H9 (cell line): Measurements from ENCODE around the gene ODR4. TPM values are rescaled to one million over a fixed set of nuclear protein-coding genes. Genes with fewer than 3 reads are reported as not detected.

Experiments
- DNase-seq: peaks from one replicate; pipeline ENCODE4 v3.0.0-alpha.2; 2017
- H2AFZ ChIP-seq: one replicate; pipeline ENCODE4 v1.6.1; 2013; ENCODE audit warnings: mild to moderate bottlenecking, low read length, control low read depth, moderate library complexity
- H2AK5ac ChIP-seq: 2 replicates; pipeline ENCODE4 v1.6.1; 2013; ENCODE audit warnings: low read length, control low read depth, mixed read lengths; ENCODE audit not compliant: insufficient read length
- H2BK120ac ChIP-seq: one replicate; pipeline ENCODE4 v1.6.1; 2013; ENCODE audit warnings: low read depth, mild to moderate bottlenecking, low read length, control low read depth, inconsistent platforms; ENCODE audit not compliant: poor library complexity, severe bottlenecking
- H2BK12ac ChIP-seq: 2 replicates; pipeline ENCODE4 v1.6.1; 2013; ENCODE audit warnings: low read length, control low read depth, mixed read lengths, low read depth; ENCODE audit not compliant: insufficient read length
- H2BK15ac ChIP-seq: 2 replicates; pipeline ENCODE4 v1.6.1; 2013; ENCODE audit warnings: low read depth, low read length, control low read depth
- H2BK20ac ChIP-seq: one replicate; pipeline ENCODE4 v1.6.1; 2013; ENCODE audit warnings: low read depth, mild to moderate bottlenecking, low read length, control low read depth, inconsistent platforms; ENCODE audit not compliant: poor library complexity, severe bottlenecking
- H2BK5ac ChIP-seq: 2 replicates; pipeline ENCODE4 v1.6.1; 2013; ENCODE audit warnings: low read length, control low read depth, mixed read lengths; ENCODE audit not compliant: insufficient read length
- H3K14ac ChIP-seq: 2 replicates; pipeline ENCODE4 v1.6.1; 2013; ENCODE audit warnings: low read length, control low read depth; ENCODE audit not compliant: insufficient read depth
- H3K18ac ChIP-seq: 2 replicates; pipeline ENCODE4 v1.6.1; 2013; ENCODE audit warnings: low read depth, mild to moderate bottlenecking, mixed read lengths, low read length, control low read depth; ENCODE audit not compliant: insufficient read length
- H3K23ac ChIP-seq: 2 replicates; pipeline ENCODE4 v1.6.1; 2013; ENCODE audit warnings: low read length, control low read depth, mixed read lengths, low read depth; ENCODE audit not compliant: insufficient read length
- H3K23me2 ChIP-seq: 2 replicates; pipeline ENCODE4 v1.6.1; 2013; ENCODE audit warnings: low read depth, mild to moderate bottlenecking, mixed read lengths, low read length, control low read depth; ENCODE audit not compliant: insufficient read length, poor library complexity, severe bottlenecking
- H3K27ac ChIP-seq: 2 replicates; pipeline ENCODE4 v1.5.1; 2013; ENCODE audit warnings: low read length, control low read depth, mixed read lengths, low read depth; ENCODE audit not compliant: insufficient read length
- H3K27me3 ChIP-seq: 2 replicates; pipeline ENCODE4 v1.6.1; 2013; ENCODE audit warnings: low read length, control low read depth, inconsistent platforms; ENCODE audit not compliant: insufficient read depth
- H3K4ac ChIP-seq: 2 replicates; pipeline ENCODE4 v1.6.1; 2013; ENCODE audit warnings: low read depth, mild to moderate bottlenecking, control low read depth, inconsistent platforms, low read length, moderate library complexity
- H3K4me1 ChIP-seq: 2 replicates; pipeline ENCODE4 v1.6.1; 2013; ENCODE audit warnings: low read length, control low read depth, inconsistent platforms; ENCODE audit not compliant: insufficient read depth
- H3K4me2 ChIP-seq: 2 replicates; pipeline ENCODE4 v1.6.1; 2013; ENCODE audit warnings: low read length, control low read depth, mixed read lengths; ENCODE audit not compliant: insufficient read length, insufficient read depth
- H3K56ac ChIP-seq: 2 replicates; pipeline ENCODE4 v1.6.1; 2013; ENCODE audit warnings: low read depth, mild to moderate bottlenecking, mixed read lengths, low read length, control low read depth; ENCODE audit not compliant: insufficient read length
- H3K79me1 ChIP-seq: 2 replicates; pipeline ENCODE4 v1.6.1; 2013; ENCODE audit warnings: low read depth, mild to moderate bottlenecking, moderate library complexity, low read length, control low read depth, inconsistent platforms; ENCODE audit not compliant: insufficient read depth, poor library complexity, severe bottlenecking
- H3K79me2 ChIP-seq: 2 replicates; pipeline ENCODE4 v1.6.1; 2013; ENCODE audit warnings: low read length, control low read depth, inconsistent platforms; ENCODE audit not compliant: insufficient read depth
- H3K9ac ChIP-seq: 2 replicates; pipeline ENCODE4 v1.6.1; 2013; ENCODE audit warnings: low read length, control low read depth, mixed read lengths; ENCODE audit not compliant: insufficient read length; ENCODE audit errors: extremely low read depth
- H3K9me3 ChIP-seq: one replicate; pipeline ENCODE4 v1.6.1; 2013; ENCODE audit warnings: low read depth, low read length, inconsistent platforms; ENCODE audit not compliant: control insufficient read depth
- H3T11ph ChIP-seq: one replicate; pipeline ENCODE4 v1.6.1; 2013; ENCODE audit warnings: mild to moderate bottlenecking, low read length, control low read depth, inconsistent platforms
- H4K20me1 ChIP-seq: one replicate; pipeline ENCODE4 v1.6.1; 2013; ENCODE audit not compliant: control insufficient read depth, insufficient read length, insufficient read depth
- H4K5ac ChIP-seq: 2 replicates; pipeline ENCODE4 v1.6.1; 2013; ENCODE audit warnings: low read depth, mild to moderate bottlenecking, mixed read lengths, low read length, control low read depth; ENCODE audit not compliant: insufficient read length
- H4K8ac ChIP-seq: replicated peaks from 2 replicates; pipeline ENCODE4 v1.6.1; 2013; ENCODE audit warnings: low read length, control low read depth, mixed read lengths, low read depth; ENCODE audit not compliant: insufficient read length
- H4K91ac ChIP-seq: 2 replicates; pipeline ENCODE4 v1.6.1; 2013; ENCODE audit warnings: low read depth, mild to moderate bottlenecking, moderate library complexity, mixed read lengths, low read length, control low read depth; ENCODE audit not compliant: insufficient read length
- H3K27ac Mint-ChIP-seq, 3 experiments: 2 replicates in 2 of 3; 3 replicates in 1 of 3; pipeline ENCODE4 v1.8.0; 2020 to 2021; ENCODE audit warnings: mixed read lengths in 3 of 3, mild to moderate bottlenecking in 1 of 3, moderate library complexity in 1 of 3
- H3K27me3 Mint-ChIP-seq: 2 replicates; pipeline ENCODE4 v1.8.0; 2021; ENCODE audit warnings: low read depth, mild to moderate bottlenecking, moderate library complexity, mixed read lengths
- H3K36me3 Mint-ChIP-seq, 3 experiments: 2 replicates in 2 of 3; 3 replicates in 1 of 3; pipeline ENCODE4 v1.8.0; 2020 to 2021; ENCODE audit warnings: low read depth in 3 of 3, mixed read lengths in 3 of 3; ENCODE audit not compliant: insufficient read depth in 1 of 3
- H3K4me1 Mint-ChIP-seq, 2 experiments: 2 replicates each; pipeline ENCODE4 v1.8.0; 2020; ENCODE audit warnings: mixed read lengths in 2 of 2
- H3K4me3 Mint-ChIP-seq, 2 experiments: 2 replicates in 1 of 2; 3 replicates in 1 of 2; pipeline ENCODE4 v1.8.0; 2020 to 2021; ENCODE audit warnings: mild to moderate bottlenecking in 2 of 2, mixed read lengths in 2 of 2, moderate library complexity in 1 of 2
- H3K9me3 Mint-ChIP-seq, 2 experiments: 2 replicates in 1 of 2; 3 replicates in 1 of 2; pipeline ENCODE4 v1.8.0; 2020; ENCODE audit warnings: mild to moderate bottlenecking in 2 of 2, mixed read lengths in 2 of 2, moderate library complexity in 1 of 2
- WGBS: extraction: QIAGEN DNeasy Blood & Tissue Kit; methylation state at CpG from one replicate; pipeline ENCODE4 v1.1.7; 2013; ENCODE audit warnings: missing lambda C conversion rate, low lambda C conversion rate, mixed read lengths; ENCODE audit not compliant: insufficient read length; ENCODE audit errors: extremely low coverage; 5-methylcytosine and 5-hydroxymethylcytosine counted together
- total RNA-seq: library from RNA; stranded (reverse); gene quantifications from 2 replicates; pipeline ENCODE4 v1.2.1, GENCODE V29; 2021
- TF ChIP-seq, protein P1 (sequence below): fragments of 200-600 bp; sonication (generic); conservative IDR thresholded peaks from 3 replicates; pipeline ENCODE4 v1.8.0; 2021; ENCODE audit warnings: antibody characterized with exemption, mild to moderate bottlenecking

The ODR4 gene
- total RNA-seq, 1 experiment from 2014 or later: 17.1 TPM

DNA sequence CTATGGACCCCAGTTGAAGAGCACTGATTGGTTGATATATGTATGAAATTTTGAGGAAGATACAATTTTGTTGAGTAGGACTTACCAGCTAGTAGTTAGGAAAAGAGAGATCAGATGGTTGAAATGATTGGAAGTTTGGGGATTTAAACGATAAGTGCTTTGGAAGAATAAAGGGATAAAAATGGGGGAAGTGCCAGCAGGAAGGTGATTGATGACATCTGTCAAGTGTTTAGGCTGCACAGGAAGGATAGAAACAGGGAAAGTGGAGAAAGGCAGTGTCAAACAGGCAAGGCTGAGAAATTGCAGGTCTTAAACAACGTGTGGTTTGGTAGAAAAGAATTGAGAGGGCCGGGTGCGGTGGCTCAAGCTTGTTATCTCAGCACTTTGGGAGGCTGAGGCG lies 62.9 kb downstream of the ODR4 start:
- no peak overlapping the region for H3T11ph ChIP-seq
- Mint-ChIP-seq H3K9me3 (no peaks in the 10 kb centered on the region), H3K4me1 (peaks cover 5% of the 10 kb centered on the region in 2 experiments), H3K27me3 (no peaks in the 10 kb centered on the region), H3K4me3 (no peak overlapping the region), H3K27ac (peak overlapping the region in 1 of 3 experiments; percentile 0; a peak in 1 of 7 replicates), H3K36me3 (no peaks in the 10 kb centered on the region)
- H3K14ac ChIP-seq: no peak overlapping the region
- H2BK120ac ChIP-seq: no peak overlapping the region
- no peak overlapping the region for H3K23ac ChIP-seq
- no peak overlapping the region for H3K9ac ChIP-seq
- H2BK20ac ChIP-seq: no peak overlapping the region
- H3K4me2 ChIP-seq: no peak overlapping the region
- H3K27ac ChIP-seq: no peak overlapping the region
- no peak overlapping the region for H2BK12ac ChIP-seq
- H3K56ac ChIP-seq: no peak overlapping the region
- H4K20me1 ChIP-seq: no peaks in the 10 kb centered on the region
- no peak overlapping the region for H4K8ac ChIP-seq
- H3K27me3 ChIP-seq: no peaks in the 10 kb centered on the region
- no peaks in the 10 kb centered on the region for H3K23me2 ChIP-seq
- H2AK5ac ChIP-seq: no peak overlapping the region
- H3K9me3 ChIP-seq: no peaks in the 10 kb centered on the region
- no peak overlapping the region for H2BK15ac ChIP-seq
- no peak overlapping the region for H3K4ac ChIP-seq
- no peaks in the 10 kb centered on the region for H3K79me1 ChIP-seq
- H3K79me2 ChIP-seq: no peaks in the 10 kb centered on the region
- TF ChIP-seq, protein P1, sequence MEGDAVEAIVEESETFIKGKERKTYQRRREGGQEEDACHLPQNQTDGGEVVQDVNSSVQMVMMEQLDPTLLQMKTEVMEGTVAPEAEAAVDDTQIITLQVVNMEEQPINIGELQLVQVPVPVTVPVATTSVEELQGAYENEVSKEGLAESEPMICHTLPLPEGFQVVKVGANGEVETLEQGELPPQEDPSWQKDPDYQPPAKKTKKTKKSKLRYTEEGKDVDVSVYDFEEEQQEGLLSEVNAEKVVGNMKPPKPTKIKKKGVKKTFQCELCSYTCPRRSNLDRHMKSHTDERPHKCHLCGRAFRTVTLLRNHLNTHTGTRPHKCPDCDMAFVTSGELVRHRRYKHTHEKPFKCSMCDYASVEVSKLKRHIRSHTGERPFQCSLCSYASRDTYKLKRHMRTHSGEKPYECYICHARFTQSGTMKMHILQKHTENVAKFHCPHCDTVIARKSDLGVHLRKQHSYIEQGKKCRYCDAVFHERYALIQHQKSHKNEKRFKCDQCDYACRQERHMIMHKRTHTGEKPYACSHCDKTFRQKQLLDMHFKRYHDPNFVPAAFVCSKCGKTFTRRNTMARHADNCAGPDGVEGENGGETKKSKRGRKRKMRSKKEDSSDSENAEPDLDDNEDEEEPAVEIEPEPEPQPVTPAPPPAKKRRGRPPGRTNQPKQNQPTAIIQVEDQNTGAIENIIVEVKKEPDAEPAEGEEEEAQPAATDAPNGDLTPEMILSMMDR: no peak
- no peak overlapping the region for H3K18ac ChIP-seq
- no peak overlapping the region for H4K91ac ChIP-seq
- H3K4me1 ChIP-seq: no peaks in the 10 kb centered on the region
- H2AFZ ChIP-seq: no peak overlapping the region
- DNase-seq: no peak
- H2BK5ac ChIP-seq: no peak overlapping the region
- no peak overlapping the region for H4K5ac ChIP-seq
- 100% methylated on average over 1 of the region's 5 CpGs for WGBS
